Measurements from ENCODE around the gene ARHGAP23. TPM values are rescaled to one million over a fixed set of nuclear protein-coding genes. Genes with fewer than 3 reads are reported as not detected.
"Not testable (repeated sequence)": the region's sequence is repeated elsewhere in the genome, so short reads cannot be mapped to it uniquely, and the experiment has no call there.

The ARHGAP23 gene
- total and polyA plus RNA-seq, 2 donors, result 39.8 to 53.8 TPM

DNA sequence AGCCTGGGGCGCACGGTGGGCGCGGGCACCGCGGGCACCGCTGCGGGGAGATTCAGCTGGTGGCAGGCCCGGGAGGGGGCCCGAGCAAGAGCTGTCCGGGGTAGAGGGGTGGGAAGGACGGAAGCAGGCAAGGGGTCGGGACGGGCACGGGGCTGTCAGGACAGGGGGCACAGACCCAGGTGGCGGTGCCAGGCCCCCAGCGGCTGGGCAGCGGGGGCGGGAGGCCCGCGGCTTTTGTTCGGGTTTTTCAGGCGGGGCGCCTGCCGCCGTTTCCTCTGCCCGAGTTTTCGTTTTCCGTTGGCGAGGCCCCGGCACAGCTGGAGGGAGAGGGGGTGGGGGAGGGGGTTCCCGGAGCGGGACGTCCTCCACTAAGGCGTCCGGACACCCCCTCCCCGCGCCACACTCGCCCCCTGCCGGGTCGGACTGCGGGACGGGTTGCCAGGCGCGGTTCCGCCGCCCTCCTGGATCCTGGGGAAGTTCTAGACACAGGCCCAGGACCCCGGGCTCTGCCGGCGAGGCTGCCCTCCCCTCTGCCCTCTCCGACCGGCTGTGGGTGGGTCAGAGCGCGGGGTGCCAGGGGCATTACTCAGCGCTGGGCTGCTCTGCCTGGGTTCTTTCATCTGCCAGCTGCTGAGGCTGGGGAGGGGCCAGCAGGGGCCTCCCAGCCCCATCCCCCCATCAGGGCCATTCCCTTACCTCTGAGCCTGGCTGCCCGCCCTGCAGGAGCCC is 543 bp downstream of the ARHGAP23 start:
- 1% methylated on average over 56 of the region's 56 CpGs for WGBS
- Histone ChIP-seq H3K4me1 (ENCODE audit: insufficient read depth) (no peaks in the 10 kb centered on the region), H3K4me3 (ENCODE audit: low read depth, low read length) (peak overlapping the region; percentile 88), H3K27ac (ENCODE audit: low read depth) (peak overlapping the region; percentile 90), H3K36me3 (ENCODE audit: insufficient read depth) (no peaks in the 10 kb centered on the region)
- DNase-seq (ENCODE audit: extremely low spot score), result no peak

- Histone ChIP-seq H3K4me1 (ENCODE audit: insufficient read depth) (no peaks in the 10 kb centered on the region), H3K27ac (ENCODE audit: low read depth) (peak overlapping the region; percentile 62), H3K36me3 (ENCODE audit: insufficient read depth) (no peaks in the 10 kb centered on the region), H3K4me3 (ENCODE audit: low read depth, low read length) (peak overlapping the region; percentile 88)
- no peak for DNase-seq (ENCODE audit: extremely low spot score)
- WGBS, result 58% methylated on average over 9 of the region's 9 CpGs
Observed at GRCh38 chr17:38429476-38430100, 1.3 kb downstream of the ARHGAP23 start.

DNA sequence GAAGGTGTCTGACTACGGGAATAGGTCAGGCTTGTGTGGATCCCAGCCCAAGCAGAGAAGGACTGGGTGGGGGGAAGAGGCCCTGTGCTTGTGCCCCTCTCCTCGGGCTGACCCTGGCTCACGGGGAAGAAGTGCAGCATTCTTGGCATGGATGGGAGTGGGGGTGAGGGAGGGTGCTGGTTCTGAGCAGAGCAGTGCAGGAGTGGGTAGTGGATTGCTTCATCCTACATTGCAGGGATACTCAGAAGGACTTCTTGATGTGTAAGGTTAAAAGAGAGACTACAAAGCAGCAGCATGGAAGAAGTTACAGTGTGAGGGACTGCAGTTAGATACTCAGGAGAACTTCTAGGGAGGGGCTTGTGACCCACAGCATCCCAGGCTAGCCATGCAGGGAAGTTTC is 2.1 kb downstream of the ARHGAP23 start:
- Histone ChIP-seq H3K4me3 (ENCODE audit: low read depth, low read length) (no peak overlapping the region), H3K36me3 (ENCODE audit: insufficient read depth) (no peaks in the 10 kb centered on the region), H3K4me1 (ENCODE audit: insufficient read depth) (no peaks in the 10 kb centered on the region), H3K27ac (ENCODE audit: low read depth) (peak overlapping the region; percentile 19)
- WGBS, result 41% methylated on average over 3 of the region's 3 CpGs
- no peak for DNase-seq (ENCODE audit: extremely low spot score)

- Histone ChIP-seq H3K4me1 (ENCODE audit: insufficient read depth) (no peaks in the 10 kb centered on the region), H3K27ac (ENCODE audit: low read depth) (no peak overlapping the region), H3K36me3 (ENCODE audit: insufficient read depth) (no peaks in the 10 kb centered on the region), H3K4me3 (ENCODE audit: low read depth, low read length) (no peak overlapping the region)
- WGBS, result 83% methylated on average over 2 of the region's 2 CpGs
- no peak for DNase-seq (ENCODE audit: extremely low spot score)
Observed at GRCh38 chr17:38430822-38431221, 2.6 kb downstream of the ARHGAP23 start.

DNA sequence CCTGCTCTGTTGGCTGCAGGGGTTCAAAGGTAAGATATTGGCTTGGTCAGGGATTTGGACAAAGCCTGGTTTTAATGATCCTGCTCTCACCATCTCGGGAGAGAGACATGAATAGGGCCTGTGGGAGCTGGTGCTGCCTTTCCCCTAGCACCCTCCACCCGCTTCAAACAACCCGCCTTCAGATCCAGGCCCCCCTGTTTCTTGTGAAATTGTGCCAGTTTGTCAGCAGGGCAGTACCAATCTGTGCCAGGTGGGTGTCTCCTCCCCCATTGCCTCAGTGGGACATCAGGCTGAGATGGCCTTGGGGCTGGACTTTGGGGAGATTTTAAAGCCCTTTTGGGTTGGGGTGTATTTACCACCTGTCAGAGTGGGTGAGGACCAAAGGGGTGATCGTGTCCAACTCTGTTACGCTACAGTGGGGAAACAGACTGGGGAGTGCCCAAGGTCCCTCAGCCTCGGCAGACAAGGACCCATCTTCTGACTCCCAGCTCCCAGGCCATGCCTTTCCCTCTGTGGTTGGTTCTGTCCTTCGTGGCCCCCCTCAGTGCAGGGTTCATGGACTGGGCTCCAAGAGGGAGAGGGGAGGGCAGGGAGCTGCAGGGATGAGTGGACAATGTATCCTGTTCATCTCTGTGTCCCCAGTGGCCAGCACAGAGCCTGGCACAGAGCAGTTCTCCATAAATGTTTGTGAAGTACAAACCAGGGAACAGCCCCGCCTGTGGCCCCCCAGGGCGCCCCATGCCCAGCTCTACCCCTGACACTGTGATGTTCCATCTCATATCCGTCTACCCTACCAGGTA is 3.3 kb downstream of the ARHGAP23 start:
- Histone ChIP-seq H3K4me1 (ENCODE audit: insufficient read depth) (no peaks in the 10 kb centered on the region), H3K36me3 (ENCODE audit: insufficient read depth) (no peaks in the 10 kb centered on the region), H3K4me3 (ENCODE audit: low read depth, low read length) (no peak overlapping the region), H3K27ac (ENCODE audit: low read depth) (no peak overlapping the region)
- DNase-seq (ENCODE audit: extremely low spot score), result no peak
- 90% methylated on average over 10 of the region's 10 CpGs for WGBS

DNA sequence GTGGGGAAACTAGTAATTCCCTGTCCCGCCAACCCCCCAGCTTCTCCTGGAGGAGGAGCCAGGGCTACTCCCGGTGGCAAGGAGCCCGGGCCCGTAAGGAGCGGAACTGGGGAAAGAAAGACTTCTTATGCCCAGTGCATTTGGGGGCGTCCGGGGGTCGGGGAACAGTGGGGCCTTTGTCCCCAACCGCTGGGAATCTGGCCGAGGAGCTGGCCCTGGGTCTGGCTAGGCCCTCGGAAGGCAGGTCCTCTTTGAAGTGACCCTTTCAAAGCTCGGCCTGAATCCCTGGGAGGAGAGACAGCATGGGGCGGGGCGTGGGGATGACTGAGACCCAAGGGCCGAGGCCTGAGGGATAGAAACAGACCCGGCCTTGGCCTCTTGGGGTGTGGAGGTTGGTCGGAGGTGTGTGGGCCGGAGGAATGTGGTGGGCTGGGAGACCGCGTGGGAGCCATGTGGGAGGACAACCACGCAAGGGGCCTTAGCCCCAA is 6.0 kb downstream of the ARHGAP23 start:
- Histone ChIP-seq H3K27ac (ENCODE audit: low read depth) (no peak overlapping the region), H3K4me1 (ENCODE audit: insufficient read depth) (no peaks in the 10 kb centered on the region), H3K4me3 (ENCODE audit: low read depth, low read length) (no peak overlapping the region), H3K36me3 (ENCODE audit: insufficient read depth) (no peaks in the 10 kb centered on the region)
- DNase-seq (ENCODE audit: extremely low spot score), result no peak
- 77% methylated on average over 21 of the region's 21 CpGs for WGBS

GRCh38 chr17:38435795-38436194 is 7.5 kb downstream of the ARHGAP23 start:
- DNase-seq (ENCODE audit: extremely low spot score), result no peak
- whole genome bisulfite sequencing, result 82% methylated on average over 9 of the region's 9 CpGs
- Histone ChIP-seq H3K4me3 (ENCODE audit: low read depth, low read length) (no peak overlapping the region), H3K36me3 (ENCODE audit: insufficient read depth) (no peaks in the 10 kb centered on the region), H3K27ac (ENCODE audit: low read depth) (no peak overlapping the region), H3K4me1 (ENCODE audit: insufficient read depth) (no peaks in the 10 kb centered on the region)

GRCh38 chr17:38436386-38436785 is 8.1 kb downstream of the ARHGAP23 start:
- no peaks in the 10 kb centered on the region for H3K36me3 ChIP-seq (ENCODE audit: insufficient read depth)
- no peak overlapping the region for H3K4me3 ChIP-seq (ENCODE audit: low read depth, low read length)
- WGBS, result 66% methylated on average over 11 of the region's 11 CpGs
- DNase-seq (ENCODE audit: extremely low spot score), result no peak
- H3K4me1 ChIP-seq (ENCODE audit: insufficient read depth), result no peaks in the 10 kb centered on the region
- no peak overlapping the region for H3K27ac ChIP-seq (ENCODE audit: low read depth)

DNA sequence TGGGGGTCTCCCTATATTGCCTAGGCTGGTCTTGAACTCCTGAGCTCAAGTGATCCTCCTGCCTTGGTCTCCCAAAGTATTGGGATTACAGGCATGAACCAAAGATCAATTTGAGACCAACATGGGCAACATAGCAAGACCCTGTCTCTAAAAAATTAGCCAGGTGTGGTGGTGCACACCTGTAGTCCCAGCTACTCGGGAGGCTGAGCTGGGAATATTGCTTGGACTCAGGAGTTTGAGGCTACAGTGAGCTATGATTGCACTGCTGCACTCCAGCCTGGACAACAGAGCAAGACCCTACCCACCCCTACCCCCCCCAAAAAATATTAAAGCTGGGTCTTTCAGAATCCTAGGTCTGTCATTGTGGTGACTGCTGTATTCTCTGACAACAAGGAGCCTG is 9.0 kb downstream of the ARHGAP23 start:
- H3K4me3 ChIP-seq (ENCODE audit: low read depth, low read length); H3K4me1 ChIP-seq (ENCODE audit: insufficient read depth); H3K27ac ChIP-seq (ENCODE audit: low read depth); DNase-seq (ENCODE audit: extremely low spot score); H3K36me3 ChIP-seq (ENCODE audit: insufficient read depth): not testable (repeated sequence)
- 100% methylated on average over 1 of the region's 1 CpG for WGBS

GRCh38 chr17:38439436-38439835 is 11.2 kb downstream of the ARHGAP23 start:
- 89% methylated on average over 5 of the region's 5 CpGs for WGBS
- Histone ChIP-seq H3K4me3 (ENCODE audit: low read depth, low read length) (no peak overlapping the region), H3K4me1 (ENCODE audit: insufficient read depth) (no peaks in the 10 kb centered on the region), H3K36me3 (ENCODE audit: insufficient read depth) (no peaks in the 10 kb centered on the region), H3K27ac (ENCODE audit: low read depth) (no peak overlapping the region)
- DNase-seq (ENCODE audit: extremely low spot score), result no peak

DNA sequence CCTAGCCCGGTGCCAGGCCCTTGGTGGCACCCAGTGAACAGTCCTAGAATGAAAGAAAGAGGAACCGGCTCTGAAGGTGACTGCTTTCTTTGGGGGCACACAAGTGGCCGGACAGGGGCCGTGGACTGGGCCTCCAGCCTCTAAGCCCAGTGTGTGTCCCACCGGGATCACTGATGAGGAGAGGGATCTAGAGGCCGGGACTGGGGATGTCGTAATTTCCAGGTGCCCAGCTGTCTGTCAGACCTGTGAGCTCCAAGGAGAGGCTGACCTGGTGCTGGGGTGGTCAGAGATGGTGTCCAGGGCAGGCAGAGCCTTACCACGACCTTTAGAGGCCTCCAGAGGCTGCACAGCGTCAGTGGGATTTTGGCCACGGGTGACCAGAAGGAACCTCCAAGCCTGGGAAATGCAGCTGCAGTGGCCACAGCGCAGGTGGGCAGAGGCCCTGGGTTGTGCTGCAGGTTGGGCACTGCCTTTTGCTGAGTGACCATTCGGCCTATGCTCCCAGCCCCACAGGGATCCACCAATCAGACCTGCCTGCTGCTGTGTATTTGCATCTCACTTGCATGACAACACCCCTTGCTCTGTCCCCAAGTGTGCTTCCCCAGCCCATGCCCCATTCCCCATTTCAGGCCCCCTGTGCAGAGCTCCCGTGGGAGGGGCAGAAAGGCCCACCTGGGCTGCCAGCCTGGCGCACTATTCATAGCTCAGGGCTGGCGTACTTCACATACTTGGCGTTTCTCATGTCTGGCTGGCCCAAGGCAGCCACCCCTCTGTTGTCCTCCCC is 12.5 kb downstream of the ARHGAP23 start:
- 74% methylated on average over 16 of the region's 16 CpGs for WGBS
- H3K4me3 ChIP-seq (ENCODE audit: low read depth, low read length), result no peak overlapping the region
- H3K4me1 ChIP-seq (ENCODE audit: insufficient read depth), result no peaks in the 10 kb centered on the region
- DNase-seq (ENCODE audit: extremely low spot score), result no peak
- H3K36me3 ChIP-seq (ENCODE audit: insufficient read depth), result no peaks in the 10 kb centered on the region
- H3K27ac ChIP-seq (ENCODE audit: low read depth), result no peak overlapping the region

GRCh38 chr17:38441429-38442061 is 13.3 kb downstream of the ARHGAP23 start:
- 62% methylated on average over 9 of the region's 9 CpGs for WGBS
- H3K4me3 ChIP-seq (ENCODE audit: low read depth, low read length), result no peak overlapping the region
- no peaks in the 10 kb centered on the region for H3K4me1 ChIP-seq (ENCODE audit: insufficient read depth)
- no peaks in the 10 kb centered on the region for H3K36me3 ChIP-seq (ENCODE audit: insufficient read depth)
- no peak for DNase-seq (ENCODE audit: extremely low spot score)
- no peak overlapping the region for H3K27ac ChIP-seq (ENCODE audit: low read depth)

DNA sequence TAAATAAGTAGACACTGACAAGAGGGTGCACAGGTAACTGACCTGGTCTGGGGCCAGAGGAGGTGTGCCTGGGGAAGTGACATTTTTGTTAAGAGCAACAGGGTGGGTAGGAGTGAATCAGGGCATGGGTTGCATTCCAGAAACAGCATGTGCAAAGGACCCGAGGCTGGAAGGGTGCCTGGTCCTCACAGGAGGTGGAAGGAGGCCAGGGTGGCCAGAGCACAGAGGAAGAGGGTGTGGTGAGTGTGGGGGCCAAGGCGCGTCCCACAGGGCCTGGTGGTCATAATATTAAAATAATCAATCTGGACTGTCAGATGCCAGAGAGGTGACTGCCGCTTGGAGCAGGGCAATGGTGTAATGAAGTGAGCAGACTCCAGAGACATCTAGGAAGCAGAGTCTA is 14.3 kb downstream of the ARHGAP23 start:
- 54% methylated on average over 4 of the region's 4 CpGs for WGBS
- Histone ChIP-seq H3K27ac (ENCODE audit: low read depth) (no peak overlapping the region), H3K4me1 (ENCODE audit: insufficient read depth) (no peaks in the 10 kb centered on the region)

More for the DNA sequence above, 14.3 kb downstream of the ARHGAP23 start:
- H3K4me3 ChIP-seq (ENCODE audit: low read depth, low read length), result no peak overlapping the region
- no peaks in the 10 kb centered on the region for H3K36me3 ChIP-seq (ENCODE audit: insufficient read depth)
- no peak for DNase-seq (ENCODE audit: extremely low spot score)

Data from urinary bladder (tissue), 4 donors.